Glutamatergic neuron (in vitro differentiated cells): ENCODE measurements around the gene TNNI2. TPM values are rescaled to one million over a fixed set of nuclear protein-coding genes. Genes with fewer than 3 reads are reported as not detected.

ENCODE experiments used
- DNase-seq: peaks from one replicate; pipeline ENCODE4 v3.0.0; 2022
- H3K27ac Mint-ChIP-seq: one replicate; pipeline ENCODE4 v1.8.0; 2020; ENCODE audit warnings: mild to moderate bottlenecking, mixed read lengths, inconsistent platforms; ENCODE audit not compliant: unreplicated experiment
- H3K27me3 Mint-ChIP-seq: one replicate; pipeline ENCODE4 v1.8.0; 2020; ENCODE audit warnings: mild to moderate bottlenecking, moderate library complexity, mixed read lengths, inconsistent platforms; ENCODE audit not compliant: unreplicated experiment
- H3K36me3 Mint-ChIP-seq: one replicate; pipeline ENCODE4 v1.8.0; 2020; ENCODE audit warnings: mild to moderate bottlenecking, mixed read lengths, inconsistent platforms; ENCODE audit not compliant: unreplicated experiment
- H3K4me1 Mint-ChIP-seq: one replicate; pipeline ENCODE4 v1.8.0; 2020; ENCODE audit warnings: mild to moderate bottlenecking, low read depth, mixed read lengths, inconsistent platforms; ENCODE audit not compliant: unreplicated experiment
- H3K4me3 Mint-ChIP-seq: one replicate; pipeline ENCODE4 v1.8.0; 2020; ENCODE audit warnings: mild to moderate bottlenecking, mixed read lengths, inconsistent platforms; ENCODE audit not compliant: unreplicated experiment
- H3K9me3 Mint-ChIP-seq: one replicate; pipeline ENCODE4 v1.8.0; 2020; ENCODE audit warnings: mild to moderate bottlenecking, moderate library complexity, mixed read lengths, inconsistent platforms; ENCODE audit not compliant: unreplicated experiment
- CTCF ChIP-seq: fragments of 200-600 bp; sonication (generic); IDR thresholded peaks from one replicate; pipeline ENCODE4 v1.5.0; 2021; ENCODE audit not compliant: partially characterized antibody, unreplicated experiment
- total RNA-seq: library from RNA; stranded (reverse); fragmentation: NEBNext Ultra II Directional; extraction: Animal tissue kit (Norgen Biotek cat#: 25700); gene quantifications from one replicate; pipeline ENCODE4 v1.2.1, GENCODE V29; 2021; ENCODE audit not compliant: unreplicated experiment

TNNI2 gene
- total RNA-seq, 1 donor from 2014 or later, result not detected

- Mint-ChIP-seq H3K27ac (no peak overlapping the region), H3K27me3 (peaks cover 3% of the 10 kb centered on the region), H3K36me3 (no peaks in the 10 kb centered on the region), H3K4me3 (no peak overlapping the region), H3K9me3 (no peaks in the 10 kb centered on the region), H3K4me1 (no peaks in the 10 kb centered on the region)
- no peak for DNase-seq
- TF ChIP-seq CTCF, result no peak
These were observed 23.0 kb upstream of the TNNI2 start for GRCh38 chr11:1815751-1816150.

- Mint-ChIP-seq H3K4me1 (no peaks in the 10 kb centered on the region), H3K9me3 (no peaks in the 10 kb centered on the region), H3K27me3 (peaks cover 6% of the 10 kb centered on the region), H3K36me3 (peaks cover 5% of the 10 kb centered on the region), H3K27ac (no peak overlapping the region), H3K4me3 (no peak overlapping the region)
- DNase-seq, result no peak
- no peak for TF ChIP-seq CTCF
These were observed 21.8 kb upstream of the TNNI2 start for GRCh38 chr11:1817000-1817399.

- peaks cover 6% of the 10 kb centered on the region for H3K27me3 Mint-ChIP-seq
- DNase-seq, result no peak
- H3K9me3 Mint-ChIP-seq, result no peaks in the 10 kb centered on the region
- no peak for TF ChIP-seq CTCF
- H3K36me3 Mint-ChIP-seq, result peaks cover 5% of the 10 kb centered on the region
- H3K27ac Mint-ChIP-seq, result no peak overlapping the region
- no peak overlapping the region for H3K4me3 Mint-ChIP-seq
- no peaks in the 10 kb centered on the region for H3K4me1 Mint-ChIP-seq
These were observed 21.3 kb upstream of the TNNI2 start for GRCh38 chr11:1817511-1817910.

- no peak overlapping the region for H3K27ac Mint-ChIP-seq
- H3K9me3 Mint-ChIP-seq, result no peaks in the 10 kb centered on the region
- TF ChIP-seq CTCF, result no peak
- H3K36me3 Mint-ChIP-seq, result peaks cover 5% of the 10 kb centered on the region
- no peak overlapping the region for H3K4me3 Mint-ChIP-seq
- no peak for DNase-seq
- H3K4me1 Mint-ChIP-seq, result no peaks in the 10 kb centered on the region
- peaks cover 7% of the 10 kb centered on the region for H3K27me3 Mint-ChIP-seq
These were observed 19.7 kb upstream of the TNNI2 start for GRCh38 chr11:1819074-1819473.

- no peak for DNase-seq
- no peak overlapping the region for H3K4me3 Mint-ChIP-seq
- H3K27me3 Mint-ChIP-seq, result peaks cover 8% of the 10 kb centered on the region
- H3K4me1 Mint-ChIP-seq, result no peaks in the 10 kb centered on the region
- H3K27ac Mint-ChIP-seq, result no peak overlapping the region
- no peak for TF ChIP-seq CTCF
- peaks cover 5% of the 10 kb centered on the region for H3K36me3 Mint-ChIP-seq
- H3K9me3 Mint-ChIP-seq, result no peaks in the 10 kb centered on the region
These were observed 18.1 kb upstream of the TNNI2 start for GRCh38 chr11:1820463-1821325.
